ENCODE results near the gene GON7. TPM values are rescaled to one million over a fixed set of nuclear protein-coding genes. Genes with fewer than 3 reads are reported as not detected.
"Not testable (repeated sequence)": the region's sequence is repeated elsewhere in the genome, so short reads cannot be mapped to it uniquely, and the experiment has no call there.

Gene GON7
- total and polyA plus RNA-seq, 2 of the 8 experiments (the other 6 are each of a cell fraction or from before 2014, with no cell fraction given), result 3.8 to 9.9 TPM

DNA sequence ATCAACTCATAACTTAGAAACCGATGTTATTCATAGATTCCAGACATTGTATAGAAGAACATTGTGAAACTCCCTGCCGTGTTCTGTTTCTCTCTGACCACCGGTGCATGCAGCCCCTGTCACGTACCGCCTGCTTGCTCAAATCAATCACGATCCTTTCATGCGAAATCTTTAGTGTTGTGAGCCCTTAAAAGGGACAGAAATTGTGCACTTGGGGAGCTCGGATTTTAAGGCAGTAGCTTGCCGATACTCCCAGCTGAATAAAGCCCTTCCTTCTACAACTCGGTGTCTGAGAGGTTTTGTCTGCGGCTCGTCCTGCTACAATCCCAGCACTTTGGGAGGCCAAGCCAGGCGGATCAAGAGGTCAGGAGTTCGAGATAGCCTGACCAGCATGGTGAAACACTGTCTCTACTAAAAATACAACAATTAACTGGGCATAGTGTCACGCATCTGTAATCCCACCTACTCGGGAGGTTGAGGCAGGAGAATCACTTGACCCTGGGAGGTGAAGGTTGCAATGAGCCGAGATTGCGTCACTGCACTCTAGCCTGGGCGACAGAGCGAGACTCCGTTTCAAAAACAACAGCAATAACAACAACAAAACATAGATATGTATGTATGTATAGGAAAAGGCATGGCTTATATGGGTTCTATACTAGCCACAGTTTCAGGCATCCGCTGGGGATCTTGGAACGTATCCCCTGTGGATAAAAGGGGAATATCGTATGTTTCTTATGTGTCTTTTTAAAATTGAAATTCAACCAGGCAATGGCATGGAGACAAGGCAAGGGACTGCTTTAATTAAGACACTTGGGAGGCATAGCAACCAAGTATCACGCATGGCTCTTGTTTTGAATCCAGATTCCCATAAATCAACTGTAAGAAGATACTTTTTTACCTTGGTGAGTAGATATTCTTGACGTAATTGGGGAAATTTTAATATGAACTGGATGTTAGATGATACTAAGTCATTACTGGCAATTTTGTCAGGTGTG lies 41.3 kb downstream of the GON7 start:
- H3K14ac ChIP-seq (ENCODE audit: insufficient read length); H2BK5ac ChIP-seq (ENCODE audit: low read depth, low read length); H3K4me2 ChIP-seq (ENCODE audit: insufficient read depth in 1 of 2, low read depth in 2 of 2, low read length in 2 of 2); H3K23me2 ChIP-seq (ENCODE audit: low read depth, low read length); H2BK15ac ChIP-seq (ENCODE audit: low read length); POLR2A ChIA-PET (ENCODE audit: partially characterized antibody); H4K8ac ChIP-seq (ENCODE audit: extremely low read depth, insufficient read depth, low read length); H3K79me1 ChIP-seq (ENCODE audit: low read depth, low read length); H3K27ac ChIP-seq (ENCODE audit: low read depth, low read length); H2AK5ac ChIP-seq (ENCODE audit: low read depth, low read length); H3K4ac ChIP-seq (replicated peaks; ENCODE audit: insufficient read length, low read depth, low read length); H3K18ac ChIP-seq (ENCODE audit: extremely low read depth, low read length); H2BK12ac ChIP-seq (ENCODE audit: low read depth, low read length); H4K20me1 ChIP-seq (replicated peaks in 1 of 2; ENCODE audit: control insufficient read depth in 1 of 2, insufficient read depth in 2 of 2, low read length in 2 of 2); H2BK120ac ChIP-seq (replicated peaks; ENCODE audit: low read depth, low read length); H3K36me3 ChIP-seq (ENCODE audit: control insufficient read depth in 2 of 4, insufficient read depth in 4 of 4, low read length in 3 of 4); H3K56ac ChIP-seq (replicated peaks; ENCODE audit: insufficient read length, low read depth, low read length); H3K4me1 ChIP-seq (replicated peaks in 1 of 4; ENCODE audit: control insufficient read depth in 3 of 4, insufficient read depth in 4 of 4, low read length in 3 of 4); H3K9me3 ChIP-seq (ENCODE audit: insufficient read depth in 2 of 2, low read depth in 1 of 2, low read length in 1 of 2); H2BK20ac ChIP-seq (ENCODE audit: low read length); DNase-seq (ENCODE audit: low read depth in 1 of 2, low spot score in 2 of 2); H3K27me3 ChIP-seq (replicated peaks in 1 of 4; ENCODE audit: control insufficient read depth in 3 of 4, extremely low read depth in 1 of 4, insufficient read depth in 3 of 4, low read length in 3 of 4); H3K79me2 ChIP-seq (ENCODE audit: control insufficient read depth in 1 of 2, insufficient read depth in 2 of 2, low read length in 2 of 2); H3K9ac ChIP-seq (replicated peaks in 1 of 4; ENCODE audit: extremely low read depth in 1 of 4, low read depth in 3 of 4, low read length in 3 of 4); H3K4me3 ChIP-seq (ENCODE audit: extremely low read depth in 1 of 4, insufficient read depth in 2 of 4, low read depth in 3 of 4, low read length in 4 of 4); H4K91ac ChIP-seq (replicated peaks; ENCODE audit: insufficient read length, low read length); H2AFZ ChIP-seq (ENCODE audit: low read length); H4K5ac ChIP-seq (ENCODE audit: insufficient read length, low read depth, low read length); FAIRE-seq; H3K23ac ChIP-seq (ENCODE audit: insufficient read length): not testable (repeated sequence)
- CTCF ChIA-PET (ENCODE audit: partially characterized antibody), result interaction anchor here (1.0 to 1.3 kb wide), 2 partner anchors 11 to 12 kb away, joined by 3 to 5 read pairs; no protein-coding TSS in a partner anchor
- WGBS, 2 experiments (ENCODE audit: extremely low coverage in 1 of 2, insufficient coverage in 1 of 2, insufficient read length in 1 of 2, insufficient replicate concordance in 2 of 2, low coverage in 1 of 2, low lambda C conversion rate in 2 of 2, missing lambda C conversion rate in 1 of 2), result 89% methylated on average over 26 of the region's 26 CpGs; no CpG with 5 or more reads in 1 of the 2 experiments
